Measurements from ENCODE around the gene PCDH12.

GRCh38 chr5:142000173-142000572, 42.2 kb upstream of the PCDH12 start:
- TF ChIP-seq POLR2A (IDR thresholded peaks at IDR 0.05): no peak
- TF ChIP-seq, protein P1, sequence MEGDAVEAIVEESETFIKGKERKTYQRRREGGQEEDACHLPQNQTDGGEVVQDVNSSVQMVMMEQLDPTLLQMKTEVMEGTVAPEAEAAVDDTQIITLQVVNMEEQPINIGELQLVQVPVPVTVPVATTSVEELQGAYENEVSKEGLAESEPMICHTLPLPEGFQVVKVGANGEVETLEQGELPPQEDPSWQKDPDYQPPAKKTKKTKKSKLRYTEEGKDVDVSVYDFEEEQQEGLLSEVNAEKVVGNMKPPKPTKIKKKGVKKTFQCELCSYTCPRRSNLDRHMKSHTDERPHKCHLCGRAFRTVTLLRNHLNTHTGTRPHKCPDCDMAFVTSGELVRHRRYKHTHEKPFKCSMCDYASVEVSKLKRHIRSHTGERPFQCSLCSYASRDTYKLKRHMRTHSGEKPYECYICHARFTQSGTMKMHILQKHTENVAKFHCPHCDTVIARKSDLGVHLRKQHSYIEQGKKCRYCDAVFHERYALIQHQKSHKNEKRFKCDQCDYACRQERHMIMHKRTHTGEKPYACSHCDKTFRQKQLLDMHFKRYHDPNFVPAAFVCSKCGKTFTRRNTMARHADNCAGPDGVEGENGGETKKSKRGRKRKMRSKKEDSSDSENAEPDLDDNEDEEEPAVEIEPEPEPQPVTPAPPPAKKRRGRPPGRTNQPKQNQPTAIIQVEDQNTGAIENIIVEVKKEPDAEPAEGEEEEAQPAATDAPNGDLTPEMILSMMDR (IDR thresholded peaks at IDR 0.05): no peak
